Fibroblast of pulmonary artery (primary cell): ENCODE measurements around the gene PNLDC1.
"Not testable (repeated sequence)": the region's sequence is repeated elsewhere in the genome, so short reads cannot be mapped to it uniquely, and the experiment has no call there.

Experiments used
- DNase-seq: peaks from one replicate; pipeline ENCODE4 v3.0.0-alpha.2; 2010; ENCODE audit warnings: low read depth
- H3K4me3 ChIP-seq: replicated peaks from 2 replicates; pipeline ENCODE4 v1.5.1; 2011; ENCODE audit warnings: low read depth, mild to moderate bottlenecking, control low read depth, low read length, moderate library complexity
- CTCF ChIP-seq: IDR thresholded peaks from 2 replicates; pipeline ENCODE4 v1.5.1; 2011; ENCODE audit warnings: mild to moderate bottlenecking, control low read depth, low read length, inconsistent platforms; ENCODE audit errors: missing control alignments

PNLDC1 gene

DNA sequence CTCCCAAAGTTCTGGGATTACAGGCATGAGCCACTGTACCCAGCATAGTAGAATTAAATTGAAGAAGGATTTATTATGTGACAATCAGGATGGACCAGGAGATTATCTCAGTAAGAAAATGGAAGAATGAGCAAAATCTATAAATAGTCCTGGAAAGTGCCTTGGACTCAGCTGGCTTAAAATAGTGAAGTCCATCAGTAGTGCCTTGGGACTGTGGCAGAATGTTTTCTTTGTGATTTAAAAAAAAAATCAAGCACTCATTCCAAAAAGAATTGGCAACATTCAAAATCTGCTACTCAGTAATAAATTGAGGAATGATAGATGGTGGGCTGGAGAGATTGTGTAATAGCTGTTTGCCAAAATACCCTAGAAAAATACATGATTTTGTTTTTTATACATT lies 53.7 kb downstream of the PNLDC1 start:
- H3K4me3 ChIP-seq, result no peak overlapping the region
- no peak for TF ChIP-seq CTCF
- DNase-seq, result no peak

DNA sequence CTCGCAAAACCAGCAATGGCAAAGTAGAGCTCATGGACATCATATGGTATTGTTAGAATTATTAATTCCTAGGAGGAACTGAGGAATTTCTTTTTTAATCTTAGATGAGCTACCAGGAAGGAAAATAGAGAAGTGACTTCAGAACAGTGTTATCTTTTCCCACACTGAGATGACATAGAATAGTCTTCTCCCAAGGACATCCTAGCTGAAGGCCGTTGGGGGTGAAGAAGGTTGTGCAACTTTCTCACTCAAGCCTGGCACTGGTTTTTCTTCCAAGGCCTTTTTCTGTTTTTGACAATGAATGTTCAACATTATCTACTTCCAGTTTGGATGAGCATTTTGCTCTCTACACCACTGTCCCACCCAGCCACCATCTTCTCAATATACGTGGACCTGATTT lies 54.9 kb downstream of the PNLDC1 start:
- no peak overlapping the region for H3K4me3 ChIP-seq
- DNase-seq, result no peak
- no peak for TF ChIP-seq CTCF

GRCh38 chr6:159858259-159858658 lies 58.2 kb downstream of the PNLDC1 start:
- no peak overlapping the region for H3K4me3 ChIP-seq
- TF ChIP-seq CTCF, result no peak
- no peak for DNase-seq

DNA sequence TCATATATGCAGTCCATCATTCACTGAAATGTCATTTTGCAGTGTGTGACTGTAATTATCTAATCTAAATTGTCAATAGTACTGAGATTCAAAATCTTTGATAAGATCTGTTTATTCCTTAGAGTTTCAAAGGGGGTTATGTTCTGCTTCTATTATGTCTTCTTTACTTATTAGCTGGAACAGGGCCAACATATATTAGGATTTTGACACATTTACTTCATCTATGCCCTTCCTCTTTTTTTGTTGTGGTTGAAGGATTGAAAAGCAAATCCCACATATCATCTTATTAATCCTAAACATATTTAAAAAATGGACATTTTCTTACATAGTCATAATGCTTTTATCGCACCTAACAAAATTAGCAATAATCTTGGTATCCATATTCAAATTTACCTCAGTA lies 60.4 kb downstream of the PNLDC1 start:
- TF ChIP-seq CTCF, result no peak
- H3K4me3 ChIP-seq, result no peak overlapping the region
- no peak for DNase-seq

- no peak for DNase-seq
- H3K4me3 ChIP-seq, result no peak overlapping the region
- no peak for TF ChIP-seq CTCF
Measured at GRCh38 chr6:159862103-159862502, 62.0 kb downstream of the PNLDC1 start.

DNA sequence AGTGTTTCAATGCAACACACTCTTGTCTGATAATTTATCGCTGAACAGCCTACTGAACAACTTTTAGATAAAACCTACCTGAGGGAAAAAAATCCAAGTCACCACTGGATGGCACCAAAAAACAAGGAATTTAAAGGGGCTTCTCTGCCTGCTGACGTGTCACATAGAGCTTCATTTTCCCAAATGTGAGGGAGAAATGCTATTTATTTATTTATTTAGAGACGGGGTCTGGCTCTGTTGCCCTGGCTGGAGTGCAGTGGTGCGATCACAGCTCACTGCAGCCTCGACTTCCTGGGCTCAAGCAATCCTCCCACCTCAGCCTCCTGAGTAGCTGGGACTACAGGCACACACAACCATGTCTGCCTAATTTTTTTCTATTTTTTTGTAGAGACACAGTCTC lies 63.3 kb downstream of the PNLDC1 start:
- peak; percentile 85 for DNase-seq
- TF ChIP-seq CTCF, result peak; percentile 44
- not testable (repeated sequence) for H3K4me3 ChIP-seq

DNA sequence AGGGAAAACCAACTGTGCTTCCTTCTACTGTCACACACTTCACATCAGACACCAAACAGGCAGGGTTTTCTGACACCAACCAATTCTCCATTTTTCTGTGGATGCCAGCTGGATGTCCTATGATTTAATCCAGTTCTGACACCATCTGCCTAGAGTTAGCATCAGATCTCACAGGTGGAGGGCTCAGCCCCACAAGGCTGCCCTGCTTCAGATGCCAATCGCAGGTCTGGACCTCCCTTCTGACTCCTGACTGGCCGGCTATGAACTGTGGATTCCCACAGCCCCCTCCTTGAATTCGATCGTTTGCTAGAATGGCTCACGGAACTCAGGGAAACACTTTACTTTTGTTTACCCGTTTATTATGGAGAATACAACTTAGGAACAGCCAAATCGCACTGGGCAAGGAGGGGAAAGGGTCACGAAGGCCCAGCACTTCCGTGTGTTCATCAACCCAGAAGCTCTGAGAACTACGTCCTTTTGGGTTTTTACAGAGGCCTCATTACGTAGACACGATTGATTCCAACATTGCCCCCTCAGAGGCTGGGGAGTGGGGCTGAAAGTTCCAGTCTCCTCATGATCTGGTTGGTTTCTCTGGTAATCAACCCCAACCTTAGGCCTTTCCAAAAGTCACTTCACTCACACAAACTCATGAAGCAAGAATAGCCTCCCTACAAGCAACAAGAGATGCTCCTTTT lies 65.3 kb downstream of the PNLDC1 start:
- TF ChIP-seq CTCF, result no peak
- no peak overlapping the region for H3K4me3 ChIP-seq
- DNase-seq, result no peak
